AG10803 (cell line): ENCODE results near the gene GSTO2.

Experiments used
- DNase-seq: peaks from one replicate; pipeline ENCODE4 v3.0.0; 2010; ENCODE audit warnings: low read depth
- H3K4me3 ChIP-seq: 2 replicates; pipeline ENCODE4 v1.5.1; 2011; ENCODE audit warnings: mild to moderate bottlenecking, low read length, control low read depth
- TF ChIP-seq, protein P1 (sequence below): conservative IDR thresholded peaks from 2 replicates; pipeline ENCODE4 v1.5.1; 2011; ENCODE audit warnings: mild to moderate bottlenecking, low read length, control low read depth, inconsistent platforms

Gene GSTO2

DNA sequence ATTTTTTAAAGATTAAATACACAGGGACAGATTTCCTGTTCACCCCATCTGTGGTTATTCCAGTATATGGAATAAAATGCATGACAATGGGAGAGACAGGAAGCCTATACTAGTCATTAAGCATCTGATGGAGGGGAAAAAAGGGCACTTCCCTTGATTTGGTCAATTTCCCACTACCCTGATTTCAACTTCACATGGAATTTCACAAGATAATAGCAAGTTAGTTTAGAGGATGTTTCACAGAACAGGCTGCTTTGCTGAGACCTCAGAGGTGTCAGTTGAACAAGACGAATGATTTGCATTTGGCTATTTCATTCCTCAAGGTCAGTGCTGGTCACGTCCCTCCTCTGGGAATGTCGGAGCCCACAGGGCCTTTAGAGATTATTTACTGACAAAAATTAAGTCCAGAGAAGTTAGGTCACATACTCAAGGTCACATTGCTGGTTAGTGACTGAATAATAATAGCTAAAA is 74.0 kb downstream of the GSTO2 start:
- DNase-seq: peak; percentile 86
- H3K4me3 ChIP-seq: no peak overlapping the region
- TF ChIP-seq, protein P1, sequence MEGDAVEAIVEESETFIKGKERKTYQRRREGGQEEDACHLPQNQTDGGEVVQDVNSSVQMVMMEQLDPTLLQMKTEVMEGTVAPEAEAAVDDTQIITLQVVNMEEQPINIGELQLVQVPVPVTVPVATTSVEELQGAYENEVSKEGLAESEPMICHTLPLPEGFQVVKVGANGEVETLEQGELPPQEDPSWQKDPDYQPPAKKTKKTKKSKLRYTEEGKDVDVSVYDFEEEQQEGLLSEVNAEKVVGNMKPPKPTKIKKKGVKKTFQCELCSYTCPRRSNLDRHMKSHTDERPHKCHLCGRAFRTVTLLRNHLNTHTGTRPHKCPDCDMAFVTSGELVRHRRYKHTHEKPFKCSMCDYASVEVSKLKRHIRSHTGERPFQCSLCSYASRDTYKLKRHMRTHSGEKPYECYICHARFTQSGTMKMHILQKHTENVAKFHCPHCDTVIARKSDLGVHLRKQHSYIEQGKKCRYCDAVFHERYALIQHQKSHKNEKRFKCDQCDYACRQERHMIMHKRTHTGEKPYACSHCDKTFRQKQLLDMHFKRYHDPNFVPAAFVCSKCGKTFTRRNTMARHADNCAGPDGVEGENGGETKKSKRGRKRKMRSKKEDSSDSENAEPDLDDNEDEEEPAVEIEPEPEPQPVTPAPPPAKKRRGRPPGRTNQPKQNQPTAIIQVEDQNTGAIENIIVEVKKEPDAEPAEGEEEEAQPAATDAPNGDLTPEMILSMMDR: no peak

DNA sequence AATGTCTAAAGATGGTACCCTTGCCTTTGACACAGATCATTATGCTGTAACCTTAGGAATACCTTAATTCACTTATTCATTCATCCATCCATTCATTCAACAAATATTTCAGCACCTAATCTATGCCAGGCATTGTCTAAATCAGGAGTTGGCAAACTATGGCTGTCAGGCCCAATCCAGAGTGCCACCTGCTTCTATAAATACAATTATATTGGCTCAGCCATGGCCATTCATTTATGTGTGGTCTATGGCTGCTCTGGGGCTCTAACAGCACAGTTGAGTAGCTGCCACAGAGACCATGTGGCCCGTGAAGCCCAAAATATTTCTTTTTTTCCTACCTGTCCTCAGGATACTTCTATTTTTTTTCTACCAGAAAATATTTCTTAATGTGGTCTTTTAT is 75.2 kb downstream of the GSTO2 start:
- TF ChIP-seq, protein P1: no peak
- no peak overlapping the region for H3K4me3 ChIP-seq
- DNase-seq: no peak

DNA sequence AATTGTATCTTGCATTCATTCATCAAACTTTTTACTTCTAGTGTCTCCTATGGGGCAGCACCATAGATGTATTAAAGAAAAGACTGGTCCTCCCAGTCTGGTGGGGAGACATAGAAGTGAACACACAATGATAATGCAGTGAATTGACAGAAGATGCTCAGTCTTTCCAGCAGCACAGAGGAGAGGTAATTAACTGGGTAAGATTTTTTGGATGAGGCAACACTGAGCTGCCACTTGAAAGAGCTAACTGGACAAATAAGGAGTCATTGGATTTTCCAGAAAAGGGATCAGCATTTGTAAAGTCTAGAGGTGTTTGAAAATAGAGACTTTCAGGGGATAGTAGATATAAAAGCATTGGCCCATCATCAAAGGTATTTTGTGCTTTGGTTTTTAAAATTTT is 76.5 kb downstream of the GSTO2 start:
- H3K4me3 ChIP-seq: no peak overlapping the region
- TF ChIP-seq, protein P1: no peak
- peak; percentile 29 for DNase-seq

DNA sequence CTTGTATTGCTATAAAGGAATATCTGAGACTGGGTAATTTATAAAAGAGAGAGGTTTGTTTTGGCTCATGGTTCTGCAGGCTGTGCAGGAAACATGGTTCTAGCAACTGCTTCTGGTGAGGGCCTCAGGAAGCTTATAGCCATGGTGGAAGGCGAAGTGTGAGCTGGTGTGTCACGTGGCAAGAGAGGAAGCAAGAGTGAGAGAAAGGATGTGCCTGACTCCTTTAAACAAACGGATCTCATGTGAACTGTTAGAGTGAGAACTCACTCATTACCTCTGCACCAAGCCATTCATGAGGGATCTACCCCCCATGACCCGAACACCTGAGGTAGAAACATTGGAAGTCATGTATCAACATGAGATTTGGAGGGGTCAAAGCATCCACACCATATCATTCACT is 77.0 kb downstream of the GSTO2 start:
- DNase-seq: no peak
- TF ChIP-seq, protein P1: no peak
- no peak overlapping the region for H3K4me3 ChIP-seq

DNA sequence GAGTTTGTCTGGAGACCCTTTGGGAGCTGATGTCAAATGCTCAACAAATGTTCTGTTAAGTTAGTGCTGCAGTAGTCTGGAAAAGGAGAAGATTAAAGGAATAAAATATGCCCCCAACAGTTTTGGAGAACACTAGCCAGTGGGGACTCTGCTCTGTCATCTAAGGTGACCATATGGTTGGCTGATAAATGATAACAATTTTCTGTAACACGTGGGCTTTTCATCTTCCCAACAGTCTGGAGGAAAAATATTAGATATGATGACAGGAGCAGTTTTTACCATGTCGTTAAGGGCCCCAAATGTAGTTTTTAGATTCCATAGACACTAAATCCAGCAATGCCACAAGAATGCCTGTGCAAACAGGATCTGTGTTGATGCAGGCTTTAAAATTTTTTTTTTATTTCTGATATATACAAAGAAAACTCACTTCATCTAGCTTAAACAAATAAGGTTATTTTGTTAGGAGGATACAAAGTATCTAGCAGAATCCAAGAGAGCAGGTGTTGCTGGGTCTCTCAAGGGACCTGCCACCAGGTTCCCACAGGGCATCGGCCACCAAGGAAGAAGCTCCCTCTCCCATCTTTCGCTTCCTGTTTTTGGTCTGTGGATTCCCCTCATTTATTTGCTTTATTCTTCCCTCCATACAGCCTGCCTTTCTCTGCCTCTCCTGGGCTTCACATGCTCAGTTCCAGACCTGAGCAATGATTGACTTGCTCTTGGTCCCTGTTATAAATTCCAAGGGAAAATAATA is 78.5 kb downstream of the GSTO2 start:
- DNase-seq: no peak
- TF ChIP-seq, protein P1: no peak
- H3K4me3 ChIP-seq: no peak overlapping the region

DNA sequence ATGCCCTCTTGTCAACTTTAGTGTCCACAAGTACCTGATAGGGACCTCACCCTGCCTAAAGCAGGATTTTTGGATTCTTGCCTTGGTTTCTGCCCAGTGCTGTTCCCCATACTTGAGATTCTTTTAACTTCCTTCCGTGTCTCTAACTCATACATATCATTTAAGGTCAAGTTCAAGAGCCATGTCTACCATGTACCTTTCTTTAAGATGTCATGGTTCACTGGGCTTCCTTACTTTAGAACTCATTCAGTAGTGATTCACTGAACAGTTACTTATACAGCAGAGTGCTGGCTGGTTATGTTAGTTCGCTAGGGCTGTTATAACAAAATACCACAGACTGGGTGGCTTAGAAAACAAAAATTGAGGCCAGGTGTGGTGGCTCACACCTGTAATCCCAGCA is 79.6 kb downstream of the GSTO2 start:
- TF ChIP-seq, protein P1: no peak
- no peak overlapping the region for H3K4me3 ChIP-seq
- no peak for DNase-seq

DNA sequence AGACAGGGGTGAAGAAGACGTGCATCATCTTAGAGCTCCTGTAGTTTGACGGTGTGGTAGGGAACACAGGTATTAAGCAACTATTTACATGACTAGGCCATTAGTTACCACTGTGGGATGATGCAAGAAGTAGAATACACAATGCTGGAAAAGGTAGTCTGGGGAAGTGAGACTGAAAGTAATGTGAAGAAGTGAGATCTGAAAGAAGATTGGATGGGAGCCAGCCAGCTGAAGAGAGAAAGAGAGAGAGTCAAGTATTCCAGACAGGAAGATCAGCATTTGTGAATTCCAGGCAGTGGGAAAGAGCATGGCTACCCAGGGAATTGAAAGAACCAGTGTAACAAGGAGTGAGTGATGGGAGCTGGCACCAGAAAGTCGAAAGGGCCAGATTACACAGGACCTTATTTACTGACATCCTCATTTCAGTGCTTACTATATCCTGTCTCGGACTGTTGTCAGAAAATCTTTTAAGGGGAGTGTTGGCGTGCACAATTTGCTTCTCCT is 80.7 kb downstream of the GSTO2 start:
- TF ChIP-seq, protein P1: no peak
- peak; percentile 68 for DNase-seq
- H3K4me3 ChIP-seq: no peak overlapping the region
